H9 (cell line): Measurements from ENCODE around the gene CTH. TPM values are rescaled to one million over a fixed set of nuclear protein-coding genes. Genes with fewer than 3 reads are reported as not detected.
"Not testable (repeated sequence)": the region's sequence is repeated elsewhere in the genome, so short reads cannot be mapped to it uniquely, and the experiment has no call there.

ENCODE experiments used
- DNase-seq: peaks from one replicate; pipeline ENCODE4 v3.0.0-alpha.2; 2017
- H2AFZ ChIP-seq: one replicate; pipeline ENCODE4 v1.6.1; 2013; ENCODE audit warnings: mild to moderate bottlenecking, low read length, control low read depth, moderate library complexity
- H2AK5ac ChIP-seq: 2 replicates; pipeline ENCODE4 v1.6.1; 2013; ENCODE audit warnings: low read length, control low read depth, mixed read lengths; ENCODE audit not compliant: insufficient read length
- H2BK120ac ChIP-seq: one replicate; pipeline ENCODE4 v1.6.1; 2013; ENCODE audit warnings: low read depth, mild to moderate bottlenecking, low read length, control low read depth, inconsistent platforms; ENCODE audit not compliant: poor library complexity, severe bottlenecking
- H2BK12ac ChIP-seq: 2 replicates; pipeline ENCODE4 v1.6.1; 2013; ENCODE audit warnings: low read length, control low read depth, mixed read lengths, low read depth; ENCODE audit not compliant: insufficient read length
- H2BK15ac ChIP-seq: 2 replicates; pipeline ENCODE4 v1.6.1; 2013; ENCODE audit warnings: low read depth, low read length, control low read depth
- H2BK20ac ChIP-seq: one replicate; pipeline ENCODE4 v1.6.1; 2013; ENCODE audit warnings: low read depth, mild to moderate bottlenecking, low read length, control low read depth, inconsistent platforms; ENCODE audit not compliant: poor library complexity, severe bottlenecking
- H2BK5ac ChIP-seq: 2 replicates; pipeline ENCODE4 v1.6.1; 2013; ENCODE audit warnings: low read length, control low read depth, mixed read lengths; ENCODE audit not compliant: insufficient read length
- H3K14ac ChIP-seq: 2 replicates; pipeline ENCODE4 v1.6.1; 2013; ENCODE audit warnings: low read length, control low read depth; ENCODE audit not compliant: insufficient read depth
- H3K18ac ChIP-seq: 2 replicates; pipeline ENCODE4 v1.6.1; 2013; ENCODE audit warnings: low read depth, mild to moderate bottlenecking, mixed read lengths, low read length, control low read depth; ENCODE audit not compliant: insufficient read length
- H3K23ac ChIP-seq: 2 replicates; pipeline ENCODE4 v1.6.1; 2013; ENCODE audit warnings: low read length, control low read depth, mixed read lengths, low read depth; ENCODE audit not compliant: insufficient read length
- H3K23me2 ChIP-seq: 2 replicates; pipeline ENCODE4 v1.6.1; 2013; ENCODE audit warnings: low read depth, mild to moderate bottlenecking, mixed read lengths, low read length, control low read depth; ENCODE audit not compliant: insufficient read length, poor library complexity, severe bottlenecking
- H3K27ac ChIP-seq: 2 replicates; pipeline ENCODE4 v1.5.1; 2013; ENCODE audit warnings: low read length, control low read depth, mixed read lengths, low read depth; ENCODE audit not compliant: insufficient read length
- H3K27me3 ChIP-seq: 2 replicates; pipeline ENCODE4 v1.6.1; 2013; ENCODE audit warnings: low read length, control low read depth, inconsistent platforms; ENCODE audit not compliant: insufficient read depth
- H3K4ac ChIP-seq: 2 replicates; pipeline ENCODE4 v1.6.1; 2013; ENCODE audit warnings: low read depth, mild to moderate bottlenecking, control low read depth, inconsistent platforms, low read length, moderate library complexity
- H3K4me1 ChIP-seq: 2 replicates; pipeline ENCODE4 v1.6.1; 2013; ENCODE audit warnings: low read length, control low read depth, inconsistent platforms; ENCODE audit not compliant: insufficient read depth
- H3K4me2 ChIP-seq: 2 replicates; pipeline ENCODE4 v1.6.1; 2013; ENCODE audit warnings: low read length, control low read depth, mixed read lengths; ENCODE audit not compliant: insufficient read length, insufficient read depth
- H3K56ac ChIP-seq: 2 replicates; pipeline ENCODE4 v1.6.1; 2013; ENCODE audit warnings: low read depth, mild to moderate bottlenecking, mixed read lengths, low read length, control low read depth; ENCODE audit not compliant: insufficient read length
- H3K79me1 ChIP-seq: 2 replicates; pipeline ENCODE4 v1.6.1; 2013; ENCODE audit warnings: low read depth, mild to moderate bottlenecking, moderate library complexity, low read length, control low read depth, inconsistent platforms; ENCODE audit not compliant: insufficient read depth, poor library complexity, severe bottlenecking
- H3K79me2 ChIP-seq: 2 replicates; pipeline ENCODE4 v1.6.1; 2013; ENCODE audit warnings: low read length, control low read depth, inconsistent platforms; ENCODE audit not compliant: insufficient read depth
- H3K9ac ChIP-seq: 2 replicates; pipeline ENCODE4 v1.6.1; 2013; ENCODE audit warnings: low read length, control low read depth, mixed read lengths; ENCODE audit not compliant: insufficient read length; ENCODE audit errors: extremely low read depth
- H3K9me3 ChIP-seq: one replicate; pipeline ENCODE4 v1.6.1; 2013; ENCODE audit warnings: low read depth, low read length, inconsistent platforms; ENCODE audit not compliant: control insufficient read depth
- H3T11ph ChIP-seq: one replicate; pipeline ENCODE4 v1.6.1; 2013; ENCODE audit warnings: mild to moderate bottlenecking, low read length, control low read depth, inconsistent platforms
- H4K20me1 ChIP-seq: one replicate; pipeline ENCODE4 v1.6.1; 2013; ENCODE audit not compliant: control insufficient read depth, insufficient read length, insufficient read depth
- H4K5ac ChIP-seq: 2 replicates; pipeline ENCODE4 v1.6.1; 2013; ENCODE audit warnings: low read depth, mild to moderate bottlenecking, mixed read lengths, low read length, control low read depth; ENCODE audit not compliant: insufficient read length
- H4K8ac ChIP-seq: replicated peaks from 2 replicates; pipeline ENCODE4 v1.6.1; 2013; ENCODE audit warnings: low read length, control low read depth, mixed read lengths, low read depth; ENCODE audit not compliant: insufficient read length
- H4K91ac ChIP-seq: 2 replicates; pipeline ENCODE4 v1.6.1; 2013; ENCODE audit warnings: low read depth, mild to moderate bottlenecking, moderate library complexity, mixed read lengths, low read length, control low read depth; ENCODE audit not compliant: insufficient read length
- H3K27ac Mint-ChIP-seq, 3 experiments: 2 replicates in 2 of 3; 3 replicates in 1 of 3; pipeline ENCODE4 v1.8.0; 2020 to 2021; ENCODE audit warnings: mixed read lengths in 3 of 3, mild to moderate bottlenecking in 1 of 3, moderate library complexity in 1 of 3
- H3K27me3 Mint-ChIP-seq: 2 replicates; pipeline ENCODE4 v1.8.0; 2021; ENCODE audit warnings: low read depth, mild to moderate bottlenecking, moderate library complexity, mixed read lengths
- H3K36me3 Mint-ChIP-seq, 3 experiments: 2 replicates in 2 of 3; 3 replicates in 1 of 3; pipeline ENCODE4 v1.8.0; 2020 to 2021; ENCODE audit warnings: low read depth in 3 of 3, mixed read lengths in 3 of 3; ENCODE audit not compliant: insufficient read depth in 1 of 3
- H3K4me1 Mint-ChIP-seq, 2 experiments: 2 replicates each; pipeline ENCODE4 v1.8.0; 2020; ENCODE audit warnings: mixed read lengths in 2 of 2
- H3K4me3 Mint-ChIP-seq, 2 experiments: 2 replicates in 1 of 2; 3 replicates in 1 of 2; pipeline ENCODE4 v1.8.0; 2020 to 2021; ENCODE audit warnings: mild to moderate bottlenecking in 2 of 2, mixed read lengths in 2 of 2, moderate library complexity in 1 of 2
- H3K9me3 Mint-ChIP-seq, 2 experiments: 2 replicates in 1 of 2; 3 replicates in 1 of 2; pipeline ENCODE4 v1.8.0; 2020; ENCODE audit warnings: mild to moderate bottlenecking in 2 of 2, mixed read lengths in 2 of 2, moderate library complexity in 1 of 2
- WGBS: extraction: QIAGEN DNeasy Blood & Tissue Kit; methylation state at CpG from one replicate; pipeline ENCODE4 v1.1.7; 2013; ENCODE audit warnings: missing lambda C conversion rate, low lambda C conversion rate, mixed read lengths; ENCODE audit not compliant: insufficient read length; ENCODE audit errors: extremely low coverage; 5-methylcytosine and 5-hydroxymethylcytosine counted together
- total RNA-seq: library from RNA; stranded (reverse); gene quantifications from 2 replicates; pipeline ENCODE4 v1.2.1, GENCODE V29; 2021
- TF ChIP-seq, protein P1 (sequence below): fragments of 200-600 bp; sonication (generic); conservative IDR thresholded peaks from 3 replicates; pipeline ENCODE4 v1.8.0; 2021; ENCODE audit warnings: antibody characterized with exemption, mild to moderate bottlenecking

Gene CTH
- total RNA-seq, 1 experiment from 2014 or later, result 15.5 TPM

DNA sequence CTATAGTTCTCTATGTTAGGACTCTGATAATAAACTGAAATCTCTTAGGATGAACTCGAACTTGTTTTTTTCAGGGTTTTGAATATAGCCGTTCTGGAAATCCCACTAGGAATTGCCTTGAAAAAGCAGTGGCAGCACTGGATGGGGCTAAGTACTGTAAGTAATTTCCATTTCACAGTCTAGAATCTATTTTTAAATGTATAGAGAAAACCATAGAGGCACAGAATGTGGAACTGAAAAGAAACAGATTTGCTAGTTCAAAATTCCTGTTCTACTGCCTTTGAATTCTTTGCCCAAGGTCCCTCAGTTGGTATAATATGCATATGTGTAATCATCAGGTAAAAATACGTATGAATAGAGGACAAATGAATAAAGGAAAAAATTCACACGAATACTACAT, 4.8 kb downstream of the CTH start:
- Histone ChIP-seq H3K4ac (no peak overlapping the region), H3K14ac (no peak overlapping the region), H3K4me1 (no peaks in the 10 kb centered on the region), H2BK20ac (no peak overlapping the region), H3K79me1 (no peaks in the 10 kb centered on the region), H3K9me3 (no peaks in the 10 kb centered on the region), H2BK120ac (no peak overlapping the region), H4K91ac (no peak overlapping the region), H2AK5ac (no peak overlapping the region), H3K27ac (no peak overlapping the region), H2AFZ (no peak overlapping the region), H2BK12ac (no peak overlapping the region), H3K23me2 (no peaks in the 10 kb centered on the region), H3K56ac (no peak overlapping the region), H3K18ac (no peak overlapping the region), H2BK5ac (no peak overlapping the region), H3K4me2 (no peak overlapping the region), H4K20me1 (no peaks in the 10 kb centered on the region), H3T11ph (no peak overlapping the region), H3K27me3 (no peaks in the 10 kb centered on the region), H4K5ac (no peak overlapping the region), H3K79me2 (peaks cover 3% of the 10 kb centered on the region; the same call in 1 of the 2 replicates), H3K9ac (no peak overlapping the region), H2BK15ac (no peak overlapping the region), H4K8ac (no peak overlapping the region), H3K23ac (no peak overlapping the region)
- no peaks in the 10 kb centered on the region; a peak in 1 of 5 replicates for H3K9me3 Mint-ChIP-seq
- no peak overlapping the region for H3K4me3 Mint-ChIP-seq
- TF ChIP-seq, protein P1, sequence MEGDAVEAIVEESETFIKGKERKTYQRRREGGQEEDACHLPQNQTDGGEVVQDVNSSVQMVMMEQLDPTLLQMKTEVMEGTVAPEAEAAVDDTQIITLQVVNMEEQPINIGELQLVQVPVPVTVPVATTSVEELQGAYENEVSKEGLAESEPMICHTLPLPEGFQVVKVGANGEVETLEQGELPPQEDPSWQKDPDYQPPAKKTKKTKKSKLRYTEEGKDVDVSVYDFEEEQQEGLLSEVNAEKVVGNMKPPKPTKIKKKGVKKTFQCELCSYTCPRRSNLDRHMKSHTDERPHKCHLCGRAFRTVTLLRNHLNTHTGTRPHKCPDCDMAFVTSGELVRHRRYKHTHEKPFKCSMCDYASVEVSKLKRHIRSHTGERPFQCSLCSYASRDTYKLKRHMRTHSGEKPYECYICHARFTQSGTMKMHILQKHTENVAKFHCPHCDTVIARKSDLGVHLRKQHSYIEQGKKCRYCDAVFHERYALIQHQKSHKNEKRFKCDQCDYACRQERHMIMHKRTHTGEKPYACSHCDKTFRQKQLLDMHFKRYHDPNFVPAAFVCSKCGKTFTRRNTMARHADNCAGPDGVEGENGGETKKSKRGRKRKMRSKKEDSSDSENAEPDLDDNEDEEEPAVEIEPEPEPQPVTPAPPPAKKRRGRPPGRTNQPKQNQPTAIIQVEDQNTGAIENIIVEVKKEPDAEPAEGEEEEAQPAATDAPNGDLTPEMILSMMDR, result no peak
- no CpG with 5 or more reads among the region's 4 CpGs for WGBS
- H3K27ac Mint-ChIP-seq, result no peak overlapping the region
- DNase-seq, result no peak
- H3K4me1 Mint-ChIP-seq, result peaks cover 9 to 11% of the 10 kb centered on the region in 2 experiments
- H3K27me3 Mint-ChIP-seq, result no peaks in the 10 kb centered on the region
- peaks cover 11 to 35% (median 20%) of the 10 kb centered on the region in 3 experiments for H3K36me3 Mint-ChIP-seq

DNA sequence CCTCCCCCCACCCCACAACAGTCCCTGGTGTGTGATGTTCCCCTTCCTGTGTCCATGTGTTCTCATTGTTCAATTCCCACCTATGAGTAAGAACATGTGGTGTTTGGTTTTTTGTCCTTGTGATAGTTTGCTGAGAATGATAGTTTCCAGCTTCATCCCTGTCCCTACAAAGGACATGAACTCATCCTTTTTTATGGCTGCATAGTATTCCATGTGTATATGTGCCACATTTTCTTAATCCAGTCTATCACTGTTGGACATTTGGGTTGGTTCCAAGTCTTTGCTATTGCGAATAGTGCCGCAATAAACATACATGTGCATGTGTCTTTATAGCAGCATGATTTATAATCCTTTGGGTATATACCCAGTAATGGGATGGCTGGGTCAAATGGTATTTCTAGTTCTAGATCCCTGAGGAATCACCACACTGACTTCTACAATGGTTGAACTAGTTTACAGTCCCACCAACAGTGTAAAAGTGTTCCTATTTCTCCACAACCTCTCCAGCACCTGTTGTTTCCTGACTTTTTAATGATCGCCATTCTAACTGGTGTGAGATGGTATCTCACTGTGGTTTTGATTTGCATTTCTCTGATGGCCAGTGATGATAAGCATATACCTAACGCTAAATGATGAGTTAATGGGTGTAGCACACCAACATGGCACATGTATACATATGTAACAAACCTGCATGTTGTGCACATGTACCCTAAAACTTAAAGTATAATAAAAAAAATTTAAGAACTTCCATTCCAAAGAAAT, 8.1 kb downstream of the CTH start:
- not testable (repeated sequence) for DNase-seq, H3K18ac ChIP-seq, H3K4me1 ChIP-seq, H4K5ac ChIP-seq, H3K23ac ChIP-seq, H4K8ac ChIP-seq, H3K14ac ChIP-seq, H3K9me3 ChIP-seq, H3K27ac ChIP-seq, H2BK20ac ChIP-seq, H3T11ph ChIP-seq, H2AK5ac ChIP-seq, H2BK5ac ChIP-seq, H3K27ac Mint-ChIP-seq, H3K56ac ChIP-seq, H3K27me3 ChIP-seq, H3K4ac ChIP-seq, H3K9ac ChIP-seq, H3K79me1 ChIP-seq, H3K4me1 Mint-ChIP-seq, H2BK120ac ChIP-seq, H2BK12ac ChIP-seq, H3K79me2 ChIP-seq, H3K27me3 Mint-ChIP-seq, H2AFZ ChIP-seq, H3K23me2 ChIP-seq, H2BK15ac ChIP-seq, H3K4me2 ChIP-seq, H4K20me1 ChIP-seq, H3K4me3 Mint-ChIP-seq, H3K9me3 Mint-ChIP-seq, H4K91ac ChIP-seq
- H3K36me3 Mint-ChIP-seq, result peaks cover 14 to 54% (median 34%) of the 10 kb centered on the region in 3 experiments; a peak in 6 of 7 replicates
- WGBS, result no CpG with 5 or more reads among the region's 4 CpGs
